ENCODE measurements around the gene ECE1.

Gene ECE1

DNA sequence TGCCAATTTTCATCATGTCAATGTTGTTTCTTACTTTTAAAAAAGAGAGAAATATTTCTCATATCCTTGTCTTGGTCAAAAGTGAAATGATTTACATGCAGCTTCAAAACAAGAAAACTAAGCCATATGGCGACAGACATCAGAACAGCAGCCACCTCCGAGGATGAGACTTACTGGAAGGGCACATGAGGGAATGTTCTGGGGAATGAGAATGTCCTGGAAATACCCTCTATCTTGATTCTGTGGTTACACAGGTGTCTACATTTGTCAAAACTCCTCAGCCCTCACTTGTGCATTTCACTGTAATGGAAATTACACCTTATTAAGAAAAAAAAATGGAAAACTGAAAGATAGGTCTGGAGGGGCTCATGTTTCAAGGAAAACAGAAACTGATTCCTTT, 14.2 kb upstream of the ECE1 start:
- Histone ChIP-seq H3K27ac (ENCODE audit: low read depth, low read length) (peak overlapping the region; percentile 10; the same call in 1 of the 2 replicates), H3K9me2 (replicated peaks; ENCODE audit: insufficient read depth, low read length) (no peaks in the 10 kb centered on the region), H3F3A (ENCODE audit: insufficient read depth) (peaks cover 3% of the 10 kb centered on the region; the same call in 1 of the 2 replicates), H2AFZ (ENCODE audit: low read depth, low read length, severe bottlenecking) (no peak overlapping the region), H3K4me3 (ENCODE audit: insufficient read depth, low read length, poor library complexity, severe bottlenecking) (no peak overlapping the region), H3K4me2 (ENCODE audit: low read depth, low read length, poor library complexity, severe bottlenecking) (no peak overlapping the region), H3K27me3 (ENCODE audit: low read length) (no peaks in the 10 kb centered on the region), H3K9ac (ENCODE audit: low read length) (no peak overlapping the region), H3K36me3 (ENCODE audit: low read length) (no peaks in the 10 kb centered on the region), H3K79me2 (ENCODE audit: insufficient read depth, low read length) (peaks cover 73% of the 10 kb centered on the region), H4K20me1 (ENCODE audit: low read depth, low read length) (no peaks in the 10 kb centered on the region), H3K9me3 (ENCODE audit: insufficient read depth, low read length) (no peaks in the 10 kb centered on the region)
- no peak for TF ChIP-seq EZH2phosphoT487 (conservative IDR thresholded peaks at IDR 0.05; ENCODE audit: low read length)

DNA sequence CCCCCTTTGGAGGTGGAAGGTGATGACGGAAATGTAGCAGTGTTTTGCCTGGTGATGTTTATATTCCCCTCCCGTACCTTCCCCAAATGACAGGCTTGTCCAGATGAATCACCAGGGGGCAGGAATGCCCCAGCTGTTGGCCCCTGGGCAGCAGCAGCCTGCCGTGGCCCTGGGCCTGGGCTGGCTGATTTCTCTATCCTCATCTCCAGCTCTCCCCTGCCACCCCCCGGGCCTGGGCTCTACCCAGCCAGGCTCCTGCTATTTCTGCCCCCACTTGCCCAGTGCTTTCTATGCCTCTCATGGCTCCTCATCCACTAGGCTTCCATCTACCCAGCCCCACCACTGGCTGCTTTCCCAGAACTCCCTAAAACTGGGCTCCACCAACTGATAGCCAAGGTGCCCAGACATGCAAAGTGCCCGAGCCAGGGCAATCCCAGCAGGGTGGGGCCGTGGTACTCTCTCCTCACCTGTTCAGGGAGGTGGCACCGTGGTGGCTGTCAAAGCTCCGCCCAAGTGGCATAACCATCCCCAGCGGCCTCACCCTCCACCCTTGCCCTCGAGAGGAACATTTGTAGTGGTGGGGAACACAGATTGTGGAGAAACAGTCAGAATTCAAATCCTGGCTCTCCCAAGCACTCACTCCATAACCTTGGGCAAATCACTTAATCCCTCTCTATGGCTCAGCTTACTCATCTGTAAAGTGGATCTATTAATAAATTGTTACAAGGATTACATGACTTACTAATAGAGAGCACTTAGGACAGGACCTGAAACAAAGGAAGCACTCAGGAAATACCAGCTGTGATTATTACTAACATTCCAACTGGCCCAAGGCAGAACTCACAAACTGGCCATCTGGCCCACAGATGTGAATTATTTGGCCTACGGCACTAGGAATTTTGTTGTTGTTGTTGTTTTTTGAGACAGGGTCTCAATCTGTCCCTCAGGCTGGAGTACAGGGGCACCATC, 12.8 kb upstream of the ECE1 start:
- no peaks in the 10 kb centered on the region for H3K27me3 ChIP-seq (ENCODE audit: low read length)
- no peak overlapping the region for H3K27ac ChIP-seq (ENCODE audit: low read depth, low read length)
- peaks cover 3% of the 10 kb centered on the region; the same call in 1 of the 2 replicates for H3F3A ChIP-seq (ENCODE audit: insufficient read depth)
- no peaks in the 10 kb centered on the region for H3K36me3 ChIP-seq (ENCODE audit: low read length)
- no peak overlapping the region for H3K4me2 ChIP-seq (ENCODE audit: low read depth, low read length, poor library complexity, severe bottlenecking)
- TF ChIP-seq, protein P1, sequence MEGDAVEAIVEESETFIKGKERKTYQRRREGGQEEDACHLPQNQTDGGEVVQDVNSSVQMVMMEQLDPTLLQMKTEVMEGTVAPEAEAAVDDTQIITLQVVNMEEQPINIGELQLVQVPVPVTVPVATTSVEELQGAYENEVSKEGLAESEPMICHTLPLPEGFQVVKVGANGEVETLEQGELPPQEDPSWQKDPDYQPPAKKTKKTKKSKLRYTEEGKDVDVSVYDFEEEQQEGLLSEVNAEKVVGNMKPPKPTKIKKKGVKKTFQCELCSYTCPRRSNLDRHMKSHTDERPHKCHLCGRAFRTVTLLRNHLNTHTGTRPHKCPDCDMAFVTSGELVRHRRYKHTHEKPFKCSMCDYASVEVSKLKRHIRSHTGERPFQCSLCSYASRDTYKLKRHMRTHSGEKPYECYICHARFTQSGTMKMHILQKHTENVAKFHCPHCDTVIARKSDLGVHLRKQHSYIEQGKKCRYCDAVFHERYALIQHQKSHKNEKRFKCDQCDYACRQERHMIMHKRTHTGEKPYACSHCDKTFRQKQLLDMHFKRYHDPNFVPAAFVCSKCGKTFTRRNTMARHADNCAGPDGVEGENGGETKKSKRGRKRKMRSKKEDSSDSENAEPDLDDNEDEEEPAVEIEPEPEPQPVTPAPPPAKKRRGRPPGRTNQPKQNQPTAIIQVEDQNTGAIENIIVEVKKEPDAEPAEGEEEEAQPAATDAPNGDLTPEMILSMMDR (IDR thresholded peaks at IDR 0.05; ENCODE audit: insufficient read depth, low read length, poor library complexity, severe bottlenecking), result no peak
- no peak for TF ChIP-seq EZH2phosphoT487 (conservative IDR thresholded peaks at IDR 0.05; ENCODE audit: low read length)
- H4K20me1 ChIP-seq (ENCODE audit: low read depth, low read length), result no peaks in the 10 kb centered on the region
- H3K79me2 ChIP-seq (ENCODE audit: insufficient read depth, low read length), result peaks cover 74% of the 10 kb centered on the region
- H3K9me3 ChIP-seq (ENCODE audit: insufficient read depth, low read length), result no peaks in the 10 kb centered on the region
- H2AFZ ChIP-seq (ENCODE audit: low read depth, low read length, severe bottlenecking), result no peak overlapping the region
- no peak overlapping the region for H3K4me3 ChIP-seq (ENCODE audit: insufficient read depth, low read length, poor library complexity, severe bottlenecking)
- H3K9ac ChIP-seq (ENCODE audit: low read length), result no peak overlapping the region
- no peaks in the 10 kb centered on the region for H3K9me2 ChIP-seq (replicated peaks; ENCODE audit: insufficient read depth, low read length)

DNA sequence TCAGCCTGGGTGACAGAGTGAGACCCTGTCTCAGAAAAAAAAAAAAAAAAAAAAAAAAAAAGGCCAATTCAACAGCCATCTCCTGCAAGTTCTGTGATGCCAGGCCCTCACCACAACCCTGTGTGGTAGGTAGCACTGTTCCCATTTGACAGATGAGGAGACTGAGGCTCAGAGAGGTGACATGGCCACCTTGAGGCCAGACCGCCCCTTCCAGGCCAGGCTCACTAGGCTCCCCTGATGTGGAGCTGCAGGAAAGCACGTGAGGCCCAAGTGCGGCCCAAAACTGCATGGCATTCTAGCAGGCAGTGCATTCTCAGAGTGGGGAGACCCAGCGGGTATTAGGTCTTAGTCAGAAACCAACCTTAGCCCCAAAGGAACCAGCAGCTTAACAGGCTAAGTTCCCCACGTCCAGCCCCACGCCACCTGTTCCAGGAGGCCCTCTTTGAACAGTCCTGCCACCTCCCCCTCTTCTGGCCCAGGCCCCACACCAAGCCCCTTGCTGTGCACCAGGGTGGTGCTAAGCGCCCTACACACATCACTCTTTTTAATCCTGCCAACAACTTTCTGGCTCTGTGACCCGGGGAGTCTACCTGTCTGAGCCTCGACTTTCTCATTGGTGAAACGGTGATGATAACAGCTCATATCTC, 11.7 kb upstream of the ECE1 start:
- Histone ChIP-seq H3K4me3 (ENCODE audit: insufficient read depth, low read length, poor library complexity, severe bottlenecking) (no peak overlapping the region), H4K20me1 (ENCODE audit: low read depth, low read length) (no peaks in the 10 kb centered on the region), H3K9ac (ENCODE audit: low read length) (no peak overlapping the region), H3K27me3 (ENCODE audit: low read length) (no peaks in the 10 kb centered on the region), H3K9me2 (replicated peaks; ENCODE audit: insufficient read depth, low read length) (no peaks in the 10 kb centered on the region), H3K4me2 (ENCODE audit: low read depth, low read length, poor library complexity, severe bottlenecking) (no peak overlapping the region), H2AFZ (ENCODE audit: low read depth, low read length, severe bottlenecking) (no peak overlapping the region), H3K9me3 (ENCODE audit: insufficient read depth, low read length) (no peaks in the 10 kb centered on the region), H3K27ac (ENCODE audit: low read depth, low read length) (no peak overlapping the region), H3K79me2 (ENCODE audit: insufficient read depth, low read length) (peaks cover 71% of the 10 kb centered on the region), H3K36me3 (ENCODE audit: low read length) (no peaks in the 10 kb centered on the region), H3F3A (ENCODE audit: insufficient read depth) (peaks cover 3% of the 10 kb centered on the region; the same call in 1 of the 2 replicates)
- TF ChIP-seq, protein P1 (IDR thresholded peaks at IDR 0.05; ENCODE audit: insufficient read depth, low read length, poor library complexity, severe bottlenecking), result no peak
- no peak for TF ChIP-seq EZH2phosphoT487 (conservative IDR thresholded peaks at IDR 0.05; ENCODE audit: low read length)

Data from SU-DHL-6 (cell line).